HEK293T (cell line): ENCODE data around the gene CDC42EP3.

Experiments used
- CTCF ChIA-PET: fragments of 350-600 bp; formaldehyde crosslinking; extraction: SDS; loops from one replicate; lab custom pipeline; 2021; ENCODE audit warnings: antibody characterized with exemption, inconsistent platforms; lab: Yijun Ruan, JAX
- POLR2A ChIA-PET: fragments of 350-600 bp; formaldehyde crosslinking; extraction: SDS; loops from one replicate; lab custom pipeline; 2020; ENCODE audit warnings: antibody characterized with exemption, inconsistent platforms; lab: Yijun Ruan, JAX
- DNase-seq: peaks from one replicate; pipeline ENCODE4 v3.0.0; 2012; ENCODE audit warnings: mixed read lengths; ENCODE audit errors: extremely low spot score
- ARNT ChIP-seq: fragments of 450-650 bp; IDR thresholded peaks from 2 replicates; pipeline ENCODE4 v1.6.1; 2017; ENCODE audit warnings: mild to moderate bottlenecking
- BHLHE40 ChIP-seq: fragments of 450-650 bp; IDR thresholded peaks from 2 replicates; pipeline ENCODE4 v1.6.1; 2016; ENCODE audit warnings: mild to moderate bottlenecking, moderate library complexity, borderline replicate concordance
- CTBP1 ChIP-seq: fragments of 450-650 bp; IDR thresholded peaks from 2 replicates; pipeline ENCODE4 v1.6.1; 2016; ENCODE audit warnings: borderline replicate concordance
- ELF4 ChIP-seq: fragments of 450-650 bp; IDR thresholded peaks from 2 replicates; pipeline ENCODE4 v1.6.1; 2017; ENCODE audit warnings: antibody characterized with exemption
- FOXA1 ChIP-seq: fragments of 450-650 bp; IDR thresholded peaks from 2 replicates; pipeline ENCODE4 v1.6.1; 2016; ENCODE audit warnings: mild to moderate bottlenecking
- FOXK2 ChIP-seq: fragments of 450-650 bp; IDR thresholded peaks from 2 replicates; pipeline ENCODE4 v1.6.1; 2016; ENCODE audit warnings: mild to moderate bottlenecking
- FOXM1 ChIP-seq: fragments of 450-650 bp; IDR thresholded peaks from 2 replicates; pipeline ENCODE4 v1.6.1; 2017; ENCODE audit warnings: mild to moderate bottlenecking, borderline replicate concordance
- HDGF ChIP-seq: fragments of 450-650 bp; IDR thresholded peaks from 2 replicates; pipeline ENCODE4 v1.6.1; 2017; ENCODE audit warnings: antibody characterized with exemption, borderline replicate concordance
- L3MBTL2 ChIP-seq: fragments of 450-650 bp; conservative IDR thresholded peaks from 2 replicates; pipeline ENCODE4 v1.6.1; 2016; ENCODE audit warnings: mild to moderate bottlenecking
- LEF1 ChIP-seq: fragments of 450-650 bp; IDR thresholded peaks from 2 replicates; pipeline ENCODE4 v1.6.1; 2017; ENCODE audit warnings: mild to moderate bottlenecking, borderline replicate concordance
- NFRKB ChIP-seq: fragments of 450-650 bp; IDR thresholded peaks from 2 replicates; pipeline ENCODE4 v1.6.1; 2016; ENCODE audit warnings: mild to moderate bottlenecking, moderate library complexity
- SP1 ChIP-seq: fragments of 450-650 bp; IDR thresholded peaks from 2 replicates; pipeline ENCODE4 v1.6.1; 2017
- SUZ12 ChIP-seq: fragments of 450-650 bp; IDR thresholded peaks from 2 replicates; pipeline ENCODE4 v1.6.1; 2016; ENCODE audit warnings: mild to moderate bottlenecking
- TARDBP ChIP-seq: fragments of 450-650 bp; IDR thresholded peaks from 2 replicates; pipeline ENCODE4 v1.6.1; 2016
- ZNF384 ChIP-seq: fragments of 450-650 bp; IDR thresholded peaks from 2 replicates; pipeline ENCODE4 v1.6.1; 2016
- TF ChIP-seq, protein P1 (sequence below): fragments of 450-650 bp; IDR thresholded peaks from 2 replicates; pipeline ENCODE4 v1.6.1; 2016

Gene CDC42EP3

DNA sequence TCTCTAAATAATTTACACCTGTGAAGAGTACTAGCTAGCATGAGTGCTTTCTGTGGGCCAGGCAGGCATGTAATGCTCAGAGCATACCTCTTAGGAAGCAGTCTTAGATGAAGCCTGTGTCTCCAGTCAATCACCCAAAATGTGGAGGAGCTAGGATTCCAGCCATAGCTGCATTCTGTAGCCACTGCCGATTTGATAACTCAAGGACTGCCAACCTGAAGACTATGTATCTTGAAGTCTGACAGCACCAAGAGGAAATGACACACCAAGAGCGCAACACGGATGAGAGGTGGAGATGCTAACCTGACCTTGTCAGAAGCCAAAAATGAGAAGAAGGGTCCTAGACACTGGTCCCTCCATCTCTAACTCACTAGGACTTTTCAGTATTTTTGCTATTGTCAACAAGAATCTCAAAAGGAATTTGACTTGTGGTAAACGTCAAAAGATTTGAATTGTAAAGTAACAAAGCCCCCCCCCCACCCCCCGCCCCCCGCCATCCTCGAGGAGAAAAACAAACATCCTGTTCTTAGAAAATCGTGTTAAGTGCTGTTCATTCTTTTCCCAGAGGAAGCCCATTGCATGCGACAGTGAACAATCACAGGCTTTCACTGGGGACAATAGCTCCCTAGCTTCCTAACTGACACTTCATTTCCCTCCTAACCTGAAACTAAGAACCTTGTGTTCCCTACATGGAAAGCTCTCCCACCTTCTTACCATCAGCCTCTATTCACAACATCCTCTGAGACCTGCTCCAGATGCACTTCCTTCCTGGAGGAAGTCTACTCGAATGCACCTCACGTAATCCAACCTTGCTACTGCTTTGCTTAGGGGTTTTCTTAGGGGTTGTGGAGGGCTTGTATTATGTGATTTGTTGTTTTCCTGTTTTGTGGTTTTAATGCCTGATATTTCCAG lies 14.7 kb downstream of the CDC42EP3 start:
- DNase-seq: no peak
- CTCF ChIA-PET: no interaction called here
- no peak for TF ChIP-seq HDGF
- TF ChIP-seq FOXK2: no peak
- no peak for TF ChIP-seq ELF4
- TF ChIP-seq LEF1: no peak
- TF ChIP-seq CTBP1: no peak
- TF ChIP-seq SUZ12: no peak
- no peak for TF ChIP-seq L3MBTL2
- no peak for TF ChIP-seq TARDBP
- TF ChIP-seq, protein P1, sequence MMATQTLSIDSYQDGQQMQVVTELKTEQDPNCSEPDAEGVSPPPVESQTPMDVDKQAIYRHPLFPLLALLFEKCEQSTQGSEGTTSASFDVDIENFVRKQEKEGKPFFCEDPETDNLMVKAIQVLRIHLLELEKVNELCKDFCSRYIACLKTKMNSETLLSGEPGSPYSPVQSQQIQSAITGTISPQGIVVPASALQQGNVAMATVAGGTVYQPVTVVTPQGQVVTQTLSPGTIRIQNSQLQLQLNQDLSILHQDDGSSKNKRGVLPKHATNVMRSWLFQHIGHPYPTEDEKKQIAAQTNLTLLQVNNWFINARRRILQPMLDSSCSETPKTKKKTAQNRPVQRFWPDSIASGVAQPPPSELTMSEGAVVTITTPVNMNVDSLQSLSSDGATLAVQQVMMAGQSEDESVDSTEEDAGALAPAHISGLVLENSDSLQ: no peak
- no peak for TF ChIP-seq NFRKB
- TF ChIP-seq SP1: no peak
- no peak for TF ChIP-seq BHLHE40
- no peak for TF ChIP-seq FOXA1
- POLR2A ChIA-PET: interaction anchor here (1.1 kb wide), 1 partner anchor 15 kb away, joined by 4 read pairs; no protein-coding TSS in a partner anchor

DNA sequence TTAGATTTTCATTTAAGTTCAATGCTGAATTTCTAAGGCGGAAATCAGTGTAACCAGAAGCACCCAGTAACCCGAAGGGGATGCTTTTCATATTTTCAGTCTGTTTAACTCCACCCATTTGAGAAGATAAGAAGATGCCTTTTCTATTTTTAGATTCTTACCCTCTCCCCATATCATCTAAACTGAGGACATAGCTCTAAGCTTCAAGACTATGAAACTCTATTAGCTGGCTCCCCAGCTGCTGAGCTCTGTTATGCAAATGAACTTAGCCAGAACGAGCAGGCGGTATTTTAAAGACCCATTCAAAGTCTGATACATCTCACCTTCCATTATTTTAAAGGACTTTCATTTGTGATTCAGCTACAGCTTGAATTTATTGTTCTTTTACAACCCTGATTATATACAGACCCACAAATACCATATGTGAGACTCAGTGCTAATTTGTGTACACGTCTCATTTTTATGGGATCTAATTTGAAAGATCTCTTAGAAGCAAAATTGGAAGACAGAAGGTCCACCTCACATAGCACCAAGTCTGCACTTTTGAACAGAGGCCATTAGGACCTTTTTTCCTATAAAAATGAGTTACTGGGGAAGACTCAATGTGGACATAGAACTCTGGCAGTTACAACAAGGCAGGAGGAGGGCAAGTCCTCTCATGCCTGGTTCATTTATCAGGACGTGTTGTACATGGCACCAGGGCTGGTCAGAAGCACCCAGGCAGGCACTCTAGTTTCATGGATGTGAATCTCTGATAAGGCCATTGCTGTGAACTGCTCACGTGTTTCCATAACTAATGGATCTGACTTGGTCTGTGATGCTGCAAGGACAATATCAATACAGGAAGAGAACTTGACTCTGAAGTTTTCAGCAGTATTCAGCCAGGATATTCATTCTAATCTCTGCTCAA lies 16.3 kb downstream of the CDC42EP3 start:
- ChIA-PET POLR2A (interaction anchor here (1.0 kb wide), 1 partner anchor 17 kb away, joined by 3 read pairs; no protein-coding TSS in a partner anchor), CTCF (no interaction called here)
- no peak for DNase-seq
- TF ChIP-seq ARNT: no peak
- TF ChIP-seq HDGF: no peak
- no peak for TF ChIP-seq FOXA1
- no peak for TF ChIP-seq SUZ12
- TF ChIP-seq LEF1: no peak
- no peak for TF ChIP-seq NFRKB
- no peak for TF ChIP-seq TARDBP
- TF ChIP-seq ZNF384: no peak
- TF ChIP-seq, protein P1: no peak
- TF ChIP-seq CTBP1: no peak
- no peak for TF ChIP-seq FOXM1
- TF ChIP-seq L3MBTL2: no peak
- TF ChIP-seq ELF4: no peak
- no peak for TF ChIP-seq SP1
- no peak for TF ChIP-seq FOXK2

DNA sequence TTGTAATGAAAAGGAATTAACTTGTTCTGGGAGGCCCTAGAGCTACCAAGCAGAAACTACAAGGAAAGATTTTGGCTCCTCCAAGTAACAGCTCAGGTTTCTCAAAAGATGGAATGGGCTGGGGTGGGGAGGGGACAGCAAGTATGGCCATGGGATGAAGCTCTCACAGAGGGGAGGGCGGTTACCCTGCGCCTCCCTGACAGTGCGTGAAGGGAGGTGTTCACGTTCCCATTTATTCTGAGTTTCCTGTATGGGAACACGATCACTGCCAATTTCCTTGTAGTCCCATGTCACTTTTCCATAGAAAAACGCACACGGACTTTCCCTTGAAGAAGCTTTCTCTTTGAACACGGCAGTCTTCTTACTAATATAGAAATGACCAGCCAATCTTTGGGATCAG lies 17.0 kb downstream of the CDC42EP3 start:
- TF ChIP-seq SUZ12 (no peak), NFRKB (no peak), BHLHE40 (no peak), TARDBP (no peak), SP1 (no peak)
- POLR2A ChIA-PET: interaction anchor here (1.0 kb wide), 1 partner anchor 18 kb away, joined by 3 read pairs; no protein-coding TSS in a partner anchor
- CTCF ChIA-PET: no interaction called here
- DNase-seq: no peak

DNA sequence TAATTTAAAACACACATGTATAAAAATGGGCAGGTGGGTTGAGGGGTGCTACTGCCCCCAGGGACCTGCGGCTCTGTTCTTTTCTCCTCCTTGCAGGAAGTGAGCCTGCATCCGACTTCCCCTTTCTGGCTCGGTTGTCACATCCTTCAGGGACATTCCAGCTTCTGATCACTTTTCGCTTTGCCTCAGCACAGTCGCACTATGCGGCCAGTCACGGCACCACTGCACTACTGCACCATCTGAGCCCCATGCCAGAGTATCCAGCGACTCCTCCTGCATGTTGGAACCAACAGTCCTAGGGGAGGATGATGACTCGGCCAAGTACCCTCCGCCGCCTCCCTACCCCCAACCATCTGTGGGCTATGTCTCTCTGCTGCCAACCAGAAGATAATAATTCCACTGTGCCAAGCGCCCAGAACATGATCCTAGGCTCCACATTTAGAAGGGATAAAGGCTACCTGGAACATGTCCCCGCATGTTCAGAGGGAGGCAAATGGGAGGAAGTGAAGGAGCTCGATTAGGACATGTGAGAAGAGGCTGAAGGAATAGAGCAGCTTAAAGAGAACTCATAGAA lies 17.6 kb downstream of the CDC42EP3 start:
- POLR2A ChIA-PET: interaction anchor here (1.0 kb wide), 1 partner anchor 18 kb away, joined by 3 read pairs; no protein-coding TSS in a partner anchor
- no peak for DNase-seq
- no peak for TF ChIP-seq NFRKB
- TF ChIP-seq ARNT: no peak
- TF ChIP-seq HDGF: no peak
- no peak for TF ChIP-seq ELF4
- no peak for TF ChIP-seq TARDBP
- TF ChIP-seq FOXA1: no peak
- TF ChIP-seq SUZ12: no peak
- TF ChIP-seq BHLHE40: no peak
- TF ChIP-seq SP1: no peak
- TF ChIP-seq FOXM1: no peak
- no peak for TF ChIP-seq L3MBTL2
- TF ChIP-seq, protein P1: no peak
- TF ChIP-seq ZNF384: no peak
- TF ChIP-seq FOXK2: no peak
- no peak for TF ChIP-seq CTBP1
- TF ChIP-seq LEF1: no peak
- CTCF ChIA-PET: no interaction called here

DNA sequence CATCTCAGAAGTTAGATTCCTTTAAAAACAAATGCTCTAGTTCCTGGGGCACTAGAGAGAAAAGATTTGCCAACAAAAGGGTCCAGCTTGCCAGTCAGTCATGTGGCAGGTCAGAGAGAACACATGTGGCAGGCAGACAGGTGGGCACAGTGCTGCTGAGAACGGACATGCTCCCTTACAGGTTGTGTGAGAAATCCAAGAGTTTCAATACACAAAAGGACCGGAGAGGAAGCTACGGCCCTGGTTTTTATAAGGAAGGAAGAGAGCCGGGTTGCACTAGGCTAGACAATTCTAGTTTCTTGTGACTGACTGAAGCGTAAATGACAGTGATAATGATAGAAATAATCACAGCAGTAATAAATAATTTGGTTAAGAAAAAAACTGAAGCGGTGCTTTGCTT lies 18.3 kb downstream of the CDC42EP3 start:
- ChIA-PET POLR2A (no interaction called here), CTCF (no interaction called here)
- TF ChIP-seq NFRKB (no peak), SUZ12 (no peak), FOXA1 (no peak), BHLHE40 (no peak), TARDBP (no peak), L3MBTL2 (no peak), ZNF384 (no peak), FOXM1 (no peak), ARNT (no peak), SP1 (no peak)
- no peak for DNase-seq
